WERI-Rb-1 (cell line): Measurements from ENCODE around the gene C12orf57.

ENCODE experiments used
- DNase-seq: peaks from one replicate; pipeline ENCODE4 v3.0.0-alpha.2; 2020
- H3K27ac ChIP-seq: fragments of 250-450 bp; sonication (Bioruptor Pico); 2 replicates; pipeline ENCODE4 v1.5.1; 2020; ENCODE audit warnings: mild to moderate bottlenecking, moderate library complexity
- H3K27me3 ChIP-seq: fragments of 250-450 bp; sonication (Bioruptor Pico); 2 replicates; pipeline ENCODE4 v1.5.1; 2021; ENCODE audit warnings: mild to moderate bottlenecking, low read depth, moderate library complexity; ENCODE audit not compliant: insufficient read depth, severe bottlenecking
- H3K36me3 ChIP-seq: fragments of 250-450 bp; sonication (Bioruptor Pico); 2 replicates; pipeline ENCODE4 v1.5.1; 2020; ENCODE audit warnings: mild to moderate bottlenecking, moderate library complexity
- H3K4me3 ChIP-seq: 2 replicates; pipeline ENCODE4 v1.5.1; 2011; ENCODE audit warnings: low read depth, mild to moderate bottlenecking, control low read depth, low read length
- H3K9me3 ChIP-seq: fragments of 250-450 bp; sonication (Bioruptor Pico); 2 replicates; pipeline ENCODE4 v1.5.1; 2021; ENCODE audit warnings: mild to moderate bottlenecking, moderate library complexity; ENCODE audit not compliant: severe bottlenecking
- CTCF ChIP-seq: IDR thresholded peaks from 2 replicates; pipeline ENCODE4 v1.5.1; 2011; ENCODE audit warnings: low read depth, mild to moderate bottlenecking, control low read depth, inconsistent platforms, low read length

The C12orf57 gene

GRCh38 chr12:6979021-6979420 is 35.2 kb downstream of the C12orf57 start:
- TF ChIP-seq CTCF, result no peak
- H3K27me3 ChIP-seq, result no peaks in the 10 kb centered on the region
- H3K9me3 ChIP-seq, result no peaks in the 10 kb centered on the region
- peaks cover 62% of the 10 kb centered on the region for H3K36me3 ChIP-seq
- H3K27ac ChIP-seq, result no peak overlapping the region
- no peak overlapping the region for H3K4me3 ChIP-seq
- no peak for DNase-seq

- Histone ChIP-seq H3K27ac (no peak overlapping the region), H3K36me3 (peaks cover 58% of the 10 kb centered on the region), H3K9me3 (no peaks in the 10 kb centered on the region), H3K4me3 (no peak overlapping the region), H3K27me3 (no peaks in the 10 kb centered on the region)
- no peak for TF ChIP-seq CTCF
- DNase-seq, result no peak
These were observed 35.6 kb downstream of the C12orf57 start for GRCh38 chr12:6979453-6979852.

- Histone ChIP-seq H3K27ac (no peak overlapping the region), H3K36me3 (peaks cover 52% of the 10 kb centered on the region), H3K27me3 (no peaks in the 10 kb centered on the region), H3K4me3 (no peak overlapping the region), H3K9me3 (no peaks in the 10 kb centered on the region)
- DNase-seq, result no peak
- TF ChIP-seq CTCF, result no peak
These were observed 36.3 kb downstream of the C12orf57 start for GRCh38 chr12:6980075-6980474.

GRCh38 chr12:6980740-6981139 is 36.9 kb downstream of the C12orf57 start:
- no peak overlapping the region for H3K4me3 ChIP-seq
- peaks cover 45% of the 10 kb centered on the region for H3K36me3 ChIP-seq
- no peak for TF ChIP-seq CTCF

GRCh38 chr12:6981152-6982052 is 37.6 kb downstream of the C12orf57 start:
- Histone ChIP-seq H3K27me3 (no peaks in the 10 kb centered on the region), H3K9me3 (no peaks in the 10 kb centered on the region), H3K4me3 (no peak overlapping the region), H3K27ac (no peak overlapping the region), H3K36me3 (peaks cover 38% of the 10 kb centered on the region)
- no peak for TF ChIP-seq CTCF
- DNase-seq, result no peak

More at GRCh38 chr12:6980740-6981139, 36.9 kb downstream of the C12orf57 start:
- no peak overlapping the region for H3K27ac ChIP-seq
- H3K27me3 ChIP-seq, result no peaks in the 10 kb centered on the region
- DNase-seq, result no peak
- no peaks in the 10 kb centered on the region for H3K9me3 ChIP-seq

- TF ChIP-seq CTCF, result no peak
- H3K27ac ChIP-seq, result no peak overlapping the region
- H3K36me3 ChIP-seq, result peaks cover 27% of the 10 kb centered on the region
These were observed 38.7 kb downstream of the C12orf57 start for GRCh38 chr12:6982532-6982931.

More at GRCh38 chr12:6982532-6982931, 38.7 kb downstream of the C12orf57 start:
- no peak for DNase-seq
- no peak overlapping the region for H3K4me3 ChIP-seq
- no peaks in the 10 kb centered on the region for H3K9me3 ChIP-seq
- no peaks in the 10 kb centered on the region for H3K27me3 ChIP-seq
